ENCODE data around the gene OLA1. TPM values are rescaled to one million over a fixed set of nuclear protein-coding genes. Genes with fewer than 3 reads are reported as not detected.

The OLA1 gene
- total and polyA plus RNA-seq, 2 of the 4 experiments (the other 2 are of a cell fraction): 54.7 to 71.2 TPM

- WGBS, 2 experiments (ENCODE audit: extremely low coverage in 2 of 2, insufficient read length in 1 of 2): no CpG with 5 or more reads among the region's 4 CpGs
- Histone ChIP-seq H3K9me3 (ENCODE audit: control insufficient read depth, insufficient read depth, low read length) (no peaks in the 10 kb centered on the region), H3K36me3 (ENCODE audit: control insufficient read depth, insufficient read depth, low read length) (no peaks in the 10 kb centered on the region; the same call in 1 of the 2 replicates), H4K91ac (ENCODE audit: insufficient read depth, low read depth, low read length) (no peak overlapping the region), H2BK120ac (ENCODE audit: low read depth, low read length) (no peak overlapping the region), H3K18ac (ENCODE audit: low read depth, low read length) (no peak overlapping the region), H3K4me2 (ENCODE audit: low read depth, low read length) (no peak overlapping the region), H3K9me1 (ENCODE audit: insufficient read depth, low read length) (peaks cover 5% of the 10 kb centered on the region), H3K9ac (ENCODE audit: low read depth, low read length) (no peak overlapping the region), H3K56ac (ENCODE audit: extremely low read depth, insufficient read depth, low read length) (no peak overlapping the region), H3K27ac (ENCODE audit: insufficient read depth, low read length) (no peak overlapping the region), H3K23ac (ENCODE audit: low read depth, low read length) (no peak overlapping the region), H4K5ac (ENCODE audit: low read depth, low read length) (no peak overlapping the region), H2AK5ac (ENCODE audit: low read depth, low read length) (no peak overlapping the region), H3K4me3 (ENCODE audit: insufficient read depth, low read depth, low read length) (no peak overlapping the region), H2BK15ac (ENCODE audit: low read depth, low read length) (no peak overlapping the region), H2BK5ac (ENCODE audit: low read depth, low read length, poor library complexity, severe bottlenecking) (no peak overlapping the region), H3K79me1 (ENCODE audit: low read depth in 1 of 2, low read length in 2 of 2) (peaks cover 38 to 60% of the 10 kb centered on the region in 2 experiments), H3K14ac (replicated peaks; ENCODE audit: low read depth, low read length) (no peak overlapping the region), H3K4ac (ENCODE audit: low read depth, low read length) (no peak overlapping the region), H4K8ac (ENCODE audit: low read depth in 2 of 2, low read length in 2 of 2) (no peak overlapping the region), H2AFZ (replicated peaks; ENCODE audit: low read length, poor library complexity) (no peak overlapping the region), H2AK9ac (replicated peaks; ENCODE audit: low read depth, low read length, poor library complexity) (no peak overlapping the region), H3K27me3 (ENCODE audit: control insufficient read depth, insufficient read depth, low read length) (no peaks in the 10 kb centered on the region), H4K20me1 (ENCODE audit: insufficient read depth, low read length) (peaks cover 19% of the 10 kb centered on the region), H2BK20ac (ENCODE audit: low read depth, low read length) (no peak overlapping the region), H3K4me1 (ENCODE audit: control insufficient read depth, insufficient read depth, low read length) (no peaks in the 10 kb centered on the region)
- no TSS peak for BruUV-seq (replicated peaks)
- in situ Hi-C loops (cut with MboI; ENCODE audit: low sequenced_read_pairs) (no loop called here), intact Hi-C loops (cut with micrococcal nuclease) (no loop called here), dilution Hi-C loops (cut with HindIII; ENCODE audit: low sequenced_read_pairs, unreplicated experiment) (no loop called here)
- POLR2A ChIA-PET (ENCODE audit: unreplicated experiment): no interaction called here
- DNase-seq (peak; percentile 31), ATAC-seq (ENCODE audit: low read depth) (peak; percentile 72)
- TF ChIP-seq USF2 (IDR thresholded peaks at IDR 0.05; ENCODE audit: low read depth, low read length): no peak
- no peak for TF ChIP-seq NFE2L2 (IDR thresholded peaks at IDR 0.05; ENCODE audit: low read depth, low read length)
- TF ChIP-seq RCOR1 (IDR thresholded peaks at IDR 0.05; ENCODE audit: insufficient replicate concordance, low read length): no peak
- no peak for TF ChIP-seq CTCF (conservative IDR thresholded peaks at IDR 0.05; ENCODE audit: low read depth, low read length)
- TF ChIP-seq POLR2A (IDR thresholded peaks at IDR 0.05; ENCODE audit: low read depth, low read length): no peak
- TF ChIP-seq CHD1 (IDR thresholded peaks at IDR 0.05; ENCODE audit: low read depth, low read length): no peak
- no peak for TF ChIP-seq ELK1 (IDR thresholded peaks at IDR 0.05; ENCODE audit: borderline replicate concordance, low read depth, low read length)
- TF ChIP-seq CEBPB (IDR thresholded peaks at IDR 0.05; ENCODE audit: low read depth, low read length): no peak
- no peak for TF ChIP-seq MAZ (IDR thresholded peaks at IDR 0.05; ENCODE audit: borderline replicate concordance, low read depth, low read length)
- no peak for TF ChIP-seq SMC3 (IDR thresholded peaks at IDR 0.05; ENCODE audit: low read depth, low read length)
- no peak for TF ChIP-seq MXI1 (IDR thresholded peaks at IDR 0.05; ENCODE audit: borderline replicate concordance, low read depth, low read length)
- no peak for TF ChIP-seq RAD21 (IDR thresholded peaks at IDR 0.05; ENCODE audit: low read length)
- TF ChIP-seq FOS (IDR thresholded peaks at IDR 0.05; ENCODE audit: low read depth, low read length): no peak
- no peak for TF ChIP-seq RFX5 (IDR thresholded peaks at IDR 0.05; ENCODE audit: low read depth, low read length)
- TF ChIP-seq BHLHE40 (IDR thresholded peaks at IDR 0.05; ENCODE audit: low read depth, low read length): no peak
- TF ChIP-seq MAFK (IDR thresholded peaks at IDR 0.05; ENCODE audit: low read depth, low read length): no peak
- CTCF ChIA-PET: no interaction called here
Observed at GRCh38 chr2:174235680-174236079, 12.7 kb downstream of the OLA1 start.

All from IMR-90 (cell line).